ENCODE measurements around the gene PLA2G3. TPM values are rescaled to one million over a fixed set of nuclear protein-coding genes. Genes with fewer than 3 reads are reported as not detected.

Gene PLA2G3
- total RNA-seq, 1 experiment from 2014 or later = not detected

DNA sequence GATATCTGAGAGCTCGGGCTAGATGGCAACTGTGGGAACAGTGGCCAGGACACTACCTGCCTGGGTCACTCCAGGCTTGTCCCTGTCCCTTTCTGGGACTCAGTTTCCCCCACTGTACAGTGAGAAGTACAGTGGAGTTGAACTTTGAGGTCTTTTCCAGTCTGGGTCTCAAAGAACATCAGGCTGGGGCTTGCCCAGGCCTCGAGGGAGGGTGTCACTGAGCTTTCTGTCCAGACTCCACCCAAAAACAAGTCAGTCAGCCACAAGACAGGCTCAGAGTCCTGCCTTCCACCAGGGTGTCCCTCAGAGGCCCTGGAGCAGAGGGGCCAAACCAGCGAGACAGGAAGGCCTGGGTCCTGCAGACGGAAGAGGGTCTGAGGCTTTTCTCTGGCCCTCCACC, 2.0 kb upstream of the PLA2G3 start:
- no peak overlapping the region for H2AFZ ChIP-seq (ENCODE audit: low read length)
- no peaks in the 10 kb centered on the region for H3K9me2 ChIP-seq (replicated peaks; ENCODE audit: insufficient read depth, low read length)
- no peak overlapping the region for H3K27ac ChIP-seq (ENCODE audit: low read length)
- H3K9me3 ChIP-seq (ENCODE audit: low read length) = no peaks in the 10 kb centered on the region
- H4K20me1 ChIP-seq (ENCODE audit: insufficient read depth, low read depth, low read length) = no peaks in the 10 kb centered on the region
- H3K4me3 ChIP-seq (ENCODE audit: low read length) = no peak overlapping the region
- no peak overlapping the region for H3K4me2 ChIP-seq (ENCODE audit: low read depth, low read length, poor library complexity, severe bottlenecking)
- no peak overlapping the region for H3K9ac ChIP-seq (ENCODE audit: low read length)
- H3K27me3 ChIP-seq (ENCODE audit: low read length) = no peaks in the 10 kb centered on the region
- H3K4me1 ChIP-seq (ENCODE audit: low read length) = no peaks in the 10 kb centered on the region
- H3K79me2 ChIP-seq (ENCODE audit: low read length) = no peaks in the 10 kb centered on the region
- DNase-seq = no peak
- H3K36me3 ChIP-seq (ENCODE audit: insufficient read depth, low read length) = no peaks in the 10 kb centered on the region

DNA sequence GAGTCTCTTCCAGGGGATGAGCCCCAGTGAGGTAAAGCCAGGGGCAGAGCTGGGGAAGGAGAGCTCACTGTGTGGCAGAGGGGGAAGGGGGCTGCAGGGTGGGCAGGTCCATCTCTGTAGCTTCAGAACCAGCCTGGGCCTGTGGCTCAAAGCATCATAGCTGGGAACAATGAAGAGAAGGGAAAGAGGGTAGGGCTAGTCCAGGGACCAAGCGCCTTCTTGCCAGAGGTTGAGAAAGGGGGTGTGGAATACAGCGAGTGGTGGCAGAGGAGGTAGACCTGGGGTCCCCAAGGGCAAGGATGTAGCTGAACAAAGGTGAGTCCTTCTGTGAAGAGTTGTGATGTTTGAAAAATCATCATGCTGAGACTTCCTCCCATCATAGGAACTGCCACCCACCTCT, 1.2 kb upstream of the PLA2G3 start:
- no peaks in the 10 kb centered on the region for H4K20me1 ChIP-seq (ENCODE audit: insufficient read depth, low read depth, low read length)
- H3K36me3 ChIP-seq (ENCODE audit: insufficient read depth, low read length) = no peaks in the 10 kb centered on the region
- no peak overlapping the region for H3K9ac ChIP-seq (ENCODE audit: low read length)
- H3K27me3 ChIP-seq (ENCODE audit: low read length) = no peaks in the 10 kb centered on the region
- no peaks in the 10 kb centered on the region for H3K9me2 ChIP-seq (replicated peaks; ENCODE audit: insufficient read depth, low read length)
- no peaks in the 10 kb centered on the region for H3K9me3 ChIP-seq (ENCODE audit: low read length)
- no peak for DNase-seq
- no peaks in the 10 kb centered on the region for H3K4me1 ChIP-seq (ENCODE audit: low read length)
- no peak overlapping the region for H3K4me3 ChIP-seq (ENCODE audit: low read length)
- no peak overlapping the region for H2AFZ ChIP-seq (ENCODE audit: low read length)
- no peak overlapping the region for H3K4me2 ChIP-seq (ENCODE audit: low read depth, low read length, poor library complexity, severe bottlenecking)
- no peak overlapping the region for H3K27ac ChIP-seq (ENCODE audit: low read length)
- no peaks in the 10 kb centered on the region for H3K79me2 ChIP-seq (ENCODE audit: low read length)

DNA sequence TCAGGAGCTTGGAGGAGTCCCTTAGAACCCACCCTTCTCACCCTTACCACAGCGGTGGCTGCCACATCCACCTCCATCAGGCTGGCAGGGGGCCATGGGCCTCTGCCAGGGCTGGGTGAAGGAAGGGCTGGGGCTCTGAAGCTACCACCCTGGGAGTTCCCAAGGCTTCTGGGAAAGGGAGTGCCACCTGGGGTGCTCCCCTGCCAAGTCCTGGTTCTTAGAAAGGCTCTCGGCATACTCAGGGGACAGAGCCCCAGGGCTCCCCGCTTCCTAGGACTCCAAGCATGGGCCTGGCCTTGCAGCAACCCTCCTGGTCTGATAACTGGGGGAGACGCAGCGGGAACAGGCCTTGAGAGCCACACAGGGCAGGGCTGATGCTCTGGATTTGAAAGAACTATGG, 438 bp upstream of the PLA2G3 start:
- Histone ChIP-seq H3K4me2 (ENCODE audit: low read depth, low read length, poor library complexity, severe bottlenecking) (no peak overlapping the region), H2AFZ (ENCODE audit: low read length) (no peak overlapping the region), H3K27me3 (ENCODE audit: low read length) (no peaks in the 10 kb centered on the region), H3K79me2 (ENCODE audit: low read length) (no peaks in the 10 kb centered on the region), H3K9me3 (ENCODE audit: low read length) (no peaks in the 10 kb centered on the region), H3K4me3 (ENCODE audit: low read length) (no peak overlapping the region), H4K20me1 (ENCODE audit: insufficient read depth, low read depth, low read length) (no peaks in the 10 kb centered on the region), H3K9me2 (replicated peaks; ENCODE audit: insufficient read depth, low read length) (no peaks in the 10 kb centered on the region), H3K9ac (ENCODE audit: low read length) (no peak overlapping the region), H3K4me1 (ENCODE audit: low read length) (no peaks in the 10 kb centered on the region), H3K36me3 (ENCODE audit: insufficient read depth, low read length) (no peaks in the 10 kb centered on the region), H3K27ac (ENCODE audit: low read length) (no peak overlapping the region)
- no peak for DNase-seq

DNA sequence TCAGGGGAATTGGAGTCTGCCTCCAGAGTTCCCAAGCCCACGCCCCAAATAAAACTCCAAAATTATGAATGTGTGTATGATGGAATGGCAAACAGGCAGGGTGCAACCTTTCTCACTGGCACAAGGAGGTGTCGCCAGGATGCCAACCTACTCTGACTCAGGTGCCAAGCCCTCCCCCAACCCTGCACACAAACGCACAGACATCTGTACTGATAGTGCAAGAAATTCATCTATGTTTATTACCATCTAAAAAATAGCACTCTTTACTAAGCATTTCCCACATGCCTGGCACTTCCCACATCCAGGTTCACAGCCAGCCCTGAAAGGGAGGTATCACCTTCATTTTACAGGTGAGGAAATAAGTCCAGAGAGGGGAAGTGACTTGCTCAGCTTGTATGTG, 1.2 kb downstream of the PLA2G3 start:
- Histone ChIP-seq H3K4me1 (ENCODE audit: low read length) (no peaks in the 10 kb centered on the region), H3K9ac (ENCODE audit: low read length) (no peak overlapping the region), H2AFZ (ENCODE audit: low read length) (no peak overlapping the region), H3K27me3 (ENCODE audit: low read length) (no peaks in the 10 kb centered on the region), H3K9me2 (replicated peaks; ENCODE audit: insufficient read depth, low read length) (no peaks in the 10 kb centered on the region), H3K9me3 (ENCODE audit: low read length) (no peaks in the 10 kb centered on the region), H3K4me3 (ENCODE audit: low read length) (no peak overlapping the region), H4K20me1 (ENCODE audit: insufficient read depth, low read depth, low read length) (no peaks in the 10 kb centered on the region), H3K79me2 (ENCODE audit: low read length) (no peaks in the 10 kb centered on the region), H3K27ac (ENCODE audit: low read length) (no peak overlapping the region), H3K36me3 (ENCODE audit: insufficient read depth, low read length) (no peaks in the 10 kb centered on the region), H3K4me2 (ENCODE audit: low read depth, low read length, poor library complexity, severe bottlenecking) (no peak overlapping the region)
- no peak for DNase-seq

DNA sequence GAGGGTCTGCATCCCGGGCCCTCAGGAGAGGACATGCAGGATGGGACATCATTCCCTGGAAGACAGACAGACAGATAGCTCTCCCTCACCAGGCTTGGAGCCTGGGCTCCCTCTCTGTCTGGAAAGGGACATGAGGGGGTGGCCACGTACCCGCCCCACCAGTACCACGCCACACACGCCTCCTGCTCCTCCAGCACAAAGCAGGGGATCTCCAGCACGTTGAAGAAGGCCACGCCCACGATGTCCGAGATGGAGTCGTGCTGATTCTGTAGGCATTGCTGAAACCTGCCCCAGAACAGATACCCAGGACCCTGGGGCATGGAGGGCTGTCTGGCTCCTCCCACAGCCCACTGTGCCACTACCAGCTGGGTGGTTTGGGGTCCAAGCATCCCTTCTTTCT, 2.2 kb downstream of the PLA2G3 start:
- DNase-seq = no peak
- H3K9me2 ChIP-seq (replicated peaks; ENCODE audit: insufficient read depth, low read length) = no peaks in the 10 kb centered on the region
- H3K9me3 ChIP-seq (ENCODE audit: low read length) = no peaks in the 10 kb centered on the region
- H3K27ac ChIP-seq (ENCODE audit: low read length) = no peak overlapping the region
- no peak overlapping the region for H3K4me3 ChIP-seq (ENCODE audit: low read length)
- no peaks in the 10 kb centered on the region for H4K20me1 ChIP-seq (ENCODE audit: insufficient read depth, low read depth, low read length)
- H3K27me3 ChIP-seq (ENCODE audit: low read length) = no peaks in the 10 kb centered on the region
- H3K9ac ChIP-seq (ENCODE audit: low read length) = no peak overlapping the region
- no peak overlapping the region for H2AFZ ChIP-seq (ENCODE audit: low read length)
- no peaks in the 10 kb centered on the region for H3K36me3 ChIP-seq (ENCODE audit: insufficient read depth, low read length)
- H3K79me2 ChIP-seq (ENCODE audit: low read length) = no peaks in the 10 kb centered on the region
- no peaks in the 10 kb centered on the region for H3K4me1 ChIP-seq (ENCODE audit: low read length)
- H3K4me2 ChIP-seq (ENCODE audit: low read depth, low read length, poor library complexity, severe bottlenecking) = no peak overlapping the region

DNA sequence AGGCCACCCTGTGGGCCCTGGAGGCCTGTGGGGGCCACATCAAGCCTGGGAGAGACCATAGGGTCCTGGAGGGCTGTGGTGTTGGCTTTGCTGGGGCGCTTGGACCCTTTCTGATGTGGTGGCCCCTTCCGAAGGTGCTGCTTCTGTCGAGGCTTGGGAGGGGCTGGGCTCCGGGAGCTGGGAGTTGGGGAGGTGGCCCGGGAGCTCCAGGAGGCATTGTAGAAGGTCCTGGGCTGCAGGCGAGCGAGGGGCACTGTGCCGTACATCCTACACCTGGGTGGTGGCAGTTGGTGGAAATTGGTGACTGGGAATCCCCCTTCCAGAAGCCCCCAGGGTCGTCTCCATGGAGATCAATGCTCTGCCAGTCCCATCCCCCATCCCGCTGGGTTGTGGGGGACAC, 2.6 kb downstream of the PLA2G3 start:
- Histone ChIP-seq H3K9me2 (replicated peaks; ENCODE audit: insufficient read depth, low read length) (no peaks in the 10 kb centered on the region), H3K4me3 (ENCODE audit: low read length) (no peak overlapping the region), H3K4me1 (ENCODE audit: low read length) (no peaks in the 10 kb centered on the region), H3K9me3 (ENCODE audit: low read length) (no peaks in the 10 kb centered on the region), H3K27me3 (ENCODE audit: low read length) (no peaks in the 10 kb centered on the region), H3K27ac (ENCODE audit: low read length) (no peak overlapping the region), H3K36me3 (ENCODE audit: insufficient read depth, low read length) (no peaks in the 10 kb centered on the region), H3K9ac (ENCODE audit: low read length) (no peak overlapping the region), H4K20me1 (ENCODE audit: insufficient read depth, low read depth, low read length) (no peaks in the 10 kb centered on the region), H3K4me2 (ENCODE audit: low read depth, low read length, poor library complexity, severe bottlenecking) (no peak overlapping the region), H2AFZ (ENCODE audit: low read length) (no peak overlapping the region), H3K79me2 (ENCODE audit: low read length) (no peaks in the 10 kb centered on the region)
- no peak for DNase-seq

DNA sequence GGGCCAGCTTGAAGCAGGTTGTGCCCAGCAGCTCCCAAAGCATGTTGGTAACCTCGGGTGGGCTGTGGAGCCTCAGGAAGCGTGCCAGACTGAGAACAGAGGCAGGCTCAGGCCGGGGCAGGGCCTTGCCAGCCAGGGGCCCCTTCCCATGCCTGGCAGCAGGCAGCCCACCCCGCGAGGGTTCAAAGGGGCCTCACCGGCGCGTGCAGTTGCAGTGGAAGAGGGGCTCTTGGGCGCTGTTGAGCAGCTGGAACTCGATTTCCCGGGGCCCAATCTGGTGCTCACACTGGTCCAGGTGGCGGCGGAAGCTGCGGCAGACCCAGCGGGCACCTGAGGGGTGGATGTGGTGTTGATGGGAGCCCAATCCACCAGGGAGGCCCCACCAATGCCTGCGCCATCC, 3.6 kb downstream of the PLA2G3 start:
- H3K9ac ChIP-seq (ENCODE audit: low read length) = no peak overlapping the region
- DNase-seq = no peak
- H3K4me1 ChIP-seq (ENCODE audit: low read length) = no peaks in the 10 kb centered on the region
- no peaks in the 10 kb centered on the region for H4K20me1 ChIP-seq (ENCODE audit: insufficient read depth, low read depth, low read length)
- H3K4me2 ChIP-seq (ENCODE audit: low read depth, low read length, poor library complexity, severe bottlenecking) = no peak overlapping the region
- H3K27ac ChIP-seq (ENCODE audit: low read length) = no peak overlapping the region
- no peak overlapping the region for H3K4me3 ChIP-seq (ENCODE audit: low read length)
- H3K9me3 ChIP-seq (ENCODE audit: low read length) = no peaks in the 10 kb centered on the region
- no peaks in the 10 kb centered on the region for H3K36me3 ChIP-seq (ENCODE audit: insufficient read depth, low read length)
- H3K79me2 ChIP-seq (ENCODE audit: low read length) = no peaks in the 10 kb centered on the region
- no peak overlapping the region for H2AFZ ChIP-seq (ENCODE audit: low read length)
- no peaks in the 10 kb centered on the region for H3K27me3 ChIP-seq (ENCODE audit: low read length)
- no peaks in the 10 kb centered on the region for H3K9me2 ChIP-seq (replicated peaks; ENCODE audit: insufficient read depth, low read length)

DNA sequence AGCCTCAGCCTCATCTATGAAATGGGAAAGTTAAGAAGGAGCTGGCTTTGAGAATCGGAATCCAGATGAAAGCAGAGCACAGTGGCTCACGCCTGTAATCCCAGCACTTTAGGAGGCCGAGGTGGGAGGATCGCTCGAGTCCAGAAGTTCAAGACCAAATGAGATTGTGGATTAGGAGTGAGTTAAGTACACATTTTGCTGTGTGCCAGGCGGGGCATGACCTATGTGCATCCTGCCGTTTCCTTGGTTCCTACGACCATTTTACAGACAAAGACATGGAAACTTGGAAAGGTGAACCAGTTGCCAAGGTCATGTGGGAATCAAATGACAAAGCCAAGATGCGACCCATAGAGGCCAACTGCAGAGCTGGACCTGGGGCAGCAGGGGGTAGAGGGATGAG, 4.2 kb downstream of the PLA2G3 start:
- H3K79me2 ChIP-seq (ENCODE audit: low read length) = no peaks in the 10 kb centered on the region
- no peaks in the 10 kb centered on the region for H3K36me3 ChIP-seq (ENCODE audit: insufficient read depth, low read length)
- H3K4me3 ChIP-seq (ENCODE audit: low read length) = no peak overlapping the region
- no peak overlapping the region for H3K4me2 ChIP-seq (ENCODE audit: low read depth, low read length, poor library complexity, severe bottlenecking)
- no peak overlapping the region for H2AFZ ChIP-seq (ENCODE audit: low read length)
- no peak overlapping the region for H3K27ac ChIP-seq (ENCODE audit: low read length)
- H4K20me1 ChIP-seq (ENCODE audit: insufficient read depth, low read depth, low read length) = no peaks in the 10 kb centered on the region
- H3K27me3 ChIP-seq (ENCODE audit: low read length) = no peaks in the 10 kb centered on the region
- H3K9me2 ChIP-seq (replicated peaks; ENCODE audit: insufficient read depth, low read length) = no peaks in the 10 kb centered on the region
- no peak for DNase-seq
- H3K9ac ChIP-seq (ENCODE audit: low read length) = no peak overlapping the region
- no peaks in the 10 kb centered on the region for H3K4me1 ChIP-seq (ENCODE audit: low read length)
- no peaks in the 10 kb centered on the region for H3K9me3 ChIP-seq (ENCODE audit: low read length)

DNA sequence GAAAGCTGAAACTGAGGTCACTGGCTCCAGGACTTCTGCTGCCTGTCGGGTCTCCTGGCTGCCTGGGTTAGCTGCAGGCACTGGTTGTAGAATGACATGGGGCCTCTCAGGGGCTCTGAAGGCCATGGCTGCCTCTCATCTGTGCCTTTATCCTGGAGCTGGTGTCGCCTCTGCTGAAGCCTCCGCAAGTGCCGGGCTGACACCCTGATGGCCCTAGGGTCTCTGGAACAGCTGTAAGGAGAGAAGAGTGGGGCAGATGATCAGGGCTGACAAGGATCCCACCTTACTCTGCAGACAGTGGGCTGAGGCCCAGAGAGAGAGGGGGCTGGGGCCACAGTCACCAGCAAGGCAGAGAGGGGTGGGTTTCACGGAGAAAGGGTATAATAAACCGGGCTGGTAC, 4.6 kb downstream of the PLA2G3 start:
- no peaks in the 10 kb centered on the region for H4K20me1 ChIP-seq (ENCODE audit: insufficient read depth, low read depth, low read length)
- H3K9me3 ChIP-seq (ENCODE audit: low read length) = no peaks in the 10 kb centered on the region
- no peak overlapping the region for H3K27ac ChIP-seq (ENCODE audit: low read length)
- H3K9me2 ChIP-seq (replicated peaks; ENCODE audit: insufficient read depth, low read length) = no peaks in the 10 kb centered on the region
- no peaks in the 10 kb centered on the region for H3K79me2 ChIP-seq (ENCODE audit: low read length)
- no peaks in the 10 kb centered on the region for H3K36me3 ChIP-seq (ENCODE audit: insufficient read depth, low read length)
- H2AFZ ChIP-seq (ENCODE audit: low read length) = no peak overlapping the region
- no peaks in the 10 kb centered on the region for H3K27me3 ChIP-seq (ENCODE audit: low read length)
- no peak overlapping the region for H3K9ac ChIP-seq (ENCODE audit: low read length)
- no peaks in the 10 kb centered on the region for H3K4me1 ChIP-seq (ENCODE audit: low read length)
- no peak for DNase-seq
- H3K4me3 ChIP-seq (ENCODE audit: low read length) = no peak overlapping the region
- no peak overlapping the region for H3K4me2 ChIP-seq (ENCODE audit: low read depth, low read length, poor library complexity, severe bottlenecking)

All from Karpas-422 (cell line).